ENCODE measurements around the gene TBC1D23.

- TF ChIP-seq, protein P1, sequence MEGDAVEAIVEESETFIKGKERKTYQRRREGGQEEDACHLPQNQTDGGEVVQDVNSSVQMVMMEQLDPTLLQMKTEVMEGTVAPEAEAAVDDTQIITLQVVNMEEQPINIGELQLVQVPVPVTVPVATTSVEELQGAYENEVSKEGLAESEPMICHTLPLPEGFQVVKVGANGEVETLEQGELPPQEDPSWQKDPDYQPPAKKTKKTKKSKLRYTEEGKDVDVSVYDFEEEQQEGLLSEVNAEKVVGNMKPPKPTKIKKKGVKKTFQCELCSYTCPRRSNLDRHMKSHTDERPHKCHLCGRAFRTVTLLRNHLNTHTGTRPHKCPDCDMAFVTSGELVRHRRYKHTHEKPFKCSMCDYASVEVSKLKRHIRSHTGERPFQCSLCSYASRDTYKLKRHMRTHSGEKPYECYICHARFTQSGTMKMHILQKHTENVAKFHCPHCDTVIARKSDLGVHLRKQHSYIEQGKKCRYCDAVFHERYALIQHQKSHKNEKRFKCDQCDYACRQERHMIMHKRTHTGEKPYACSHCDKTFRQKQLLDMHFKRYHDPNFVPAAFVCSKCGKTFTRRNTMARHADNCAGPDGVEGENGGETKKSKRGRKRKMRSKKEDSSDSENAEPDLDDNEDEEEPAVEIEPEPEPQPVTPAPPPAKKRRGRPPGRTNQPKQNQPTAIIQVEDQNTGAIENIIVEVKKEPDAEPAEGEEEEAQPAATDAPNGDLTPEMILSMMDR (IDR thresholded peaks at IDR 0.05): no peak
- no peak for TF ChIP-seq ZFX (IDR thresholded peaks at IDR 0.05; ENCODE audit: borderline replicate concordance)
Observed at GRCh38 chr3:100361897-100362296, 101.1 kb downstream of the TBC1D23 start.
